SIG-M5 treated with dmso at 0.1 percent for 504 hours (cell line): ENCODE data around the gene MT1A.
"Not testable (repeated sequence)": the region's sequence is repeated elsewhere in the genome, so short reads cannot be mapped to it uniquely, and the experiment has no call there.

Source experiments
- DNase-seq: peaks from one replicate; lab custom pipeline; 2025; ENCODE audit not compliant: unreplicated experiment; lab: John Stamatoyannopoulos, UW

MT1A gene

GRCh38 chr16:56610017-56610608, 28.4 kb upstream of the MT1A start:
- peak; percentile 15 for DNase-seq

GRCh38 chr16:56610609-56611111, 27.8 kb upstream of the MT1A start:
- DNase-seq = no peak

- DNase-seq = no peak
These were observed 27.1 kb upstream of the MT1A start for GRCh38 chr16:56611281-56611833.

GRCh38 chr16:56613706-56614105, 24.8 kb upstream of the MT1A start:
- DNase-seq = no peak

GRCh38 chr16:56614549-56614991, 23.9 kb upstream of the MT1A start:
- DNase-seq = no peak

GRCh38 chr16:56615353-56615752, 23.1 kb upstream of the MT1A start:
- DNase-seq = no peak

GRCh38 chr16:56616608-56617211, 21.8 kb upstream of the MT1A start:
- DNase-seq = no peak

GRCh38 chr16:56617212-56618085, 21.0 kb upstream of the MT1A start:
- DNase-seq = no peak

- DNase-seq = no peak
These were observed 20.3 kb upstream of the MT1A start for GRCh38 chr16:56618138-56618537.

- no peak for DNase-seq
These were observed 18.0 kb upstream of the MT1A start for GRCh38 chr16:56620339-56620897.

GRCh38 chr16:56621665-56622445, 16.6 kb upstream of the MT1A start:
- DNase-seq = not testable (repeated sequence)

- DNase-seq = not testable (repeated sequence)
These were observed 15.3 kb upstream of the MT1A start for GRCh38 chr16:56623184-56623583.

- DNase-seq = no peak
These were observed 14.8 kb upstream of the MT1A start for GRCh38 chr16:56623637-56624036.

GRCh38 chr16:56625140-56625942, 13.1 kb upstream of the MT1A start, which contains the start of gene MT1E:
Gene MT1E (plus strand): TSS chr16:56625781. CDS start chr16:56625852, 71 bp downstream.
- peak; percentile 76 for DNase-seq

- DNase-seq = peak; percentile 63
These were observed 12.4 kb upstream of the MT1A start for GRCh38 chr16:56625943-56626654.

GRCh38 chr16:56626685-56627084, 11.8 kb upstream of the MT1A start:
- no peak for DNase-seq

GRCh38 chr16:56628486-56629350, 9.7 kb upstream of the MT1A start:
- DNase-seq = no peak

- DNase-seq = no peak
These were observed 8.9 kb upstream of the MT1A start for GRCh38 chr16:56629531-56629930.
